ENCODE measurements around the gene KCNC3. TPM values are rescaled to one million over a fixed set of nuclear protein-coding genes. Genes with fewer than 3 reads are reported as not detected.

KCNC3 gene
- polyA plus RNA-seq, 1 donor from 2014 or later, result 0.97 TPM

DNA sequence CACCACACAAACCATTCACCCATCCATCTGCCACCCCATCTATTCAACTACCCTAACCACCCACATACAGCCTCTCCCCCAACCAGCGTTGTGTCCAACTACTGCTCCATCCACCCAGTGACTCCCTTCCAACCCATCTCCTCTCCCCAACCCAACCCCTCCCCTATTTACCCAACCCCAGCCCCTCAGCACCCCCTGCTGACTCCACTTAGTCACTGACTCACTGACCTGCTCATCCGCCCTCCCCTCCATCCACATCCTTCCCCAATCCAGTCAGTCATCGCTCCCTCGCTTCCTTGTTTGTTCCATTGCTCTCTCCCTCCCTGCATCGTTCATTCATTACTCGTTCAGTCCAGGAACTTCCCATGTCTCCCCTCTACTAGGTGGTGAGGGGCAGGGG, 39.2 kb downstream of the KCNC3 start:
- no peaks in the 10 kb centered on the region for H3K79me2 ChIP-seq (replicated peaks; ENCODE audit: insufficient read depth, low read length)
- H3F3A ChIP-seq (ENCODE audit: insufficient read depth, low read length, poor library complexity, severe bottlenecking), result no peaks in the 10 kb centered on the region
- H3K36me3 ChIP-seq (ENCODE audit: insufficient read depth, low read length), result no peaks in the 10 kb centered on the region
- H4K20me1 ChIP-seq (ENCODE audit: insufficient read depth), result no peaks in the 10 kb centered on the region
- no peaks in the 10 kb centered on the region for H3K9me3 ChIP-seq (ENCODE audit: low read length)
- no peak overlapping the region for H3K9ac ChIP-seq (ENCODE audit: low read length)
- H3K27me3 ChIP-seq (ENCODE audit: insufficient read depth, low read depth, low read length), result no peaks in the 10 kb centered on the region
- no peak overlapping the region for H3K4me2 ChIP-seq (ENCODE audit: low read length)
- no peak overlapping the region for H3K4me3 ChIP-seq (ENCODE audit: low read length)
- no peak overlapping the region for H3K27ac ChIP-seq (ENCODE audit: low read length)
- H2AFZ ChIP-seq (ENCODE audit: low read depth, low read length), result no peak overlapping the region
- no peak for TF ChIP-seq EP300 (conservative IDR thresholded peaks at IDR 0.05; ENCODE audit: poor library complexity, severe bottlenecking)
- TF ChIP-seq, protein P1, sequence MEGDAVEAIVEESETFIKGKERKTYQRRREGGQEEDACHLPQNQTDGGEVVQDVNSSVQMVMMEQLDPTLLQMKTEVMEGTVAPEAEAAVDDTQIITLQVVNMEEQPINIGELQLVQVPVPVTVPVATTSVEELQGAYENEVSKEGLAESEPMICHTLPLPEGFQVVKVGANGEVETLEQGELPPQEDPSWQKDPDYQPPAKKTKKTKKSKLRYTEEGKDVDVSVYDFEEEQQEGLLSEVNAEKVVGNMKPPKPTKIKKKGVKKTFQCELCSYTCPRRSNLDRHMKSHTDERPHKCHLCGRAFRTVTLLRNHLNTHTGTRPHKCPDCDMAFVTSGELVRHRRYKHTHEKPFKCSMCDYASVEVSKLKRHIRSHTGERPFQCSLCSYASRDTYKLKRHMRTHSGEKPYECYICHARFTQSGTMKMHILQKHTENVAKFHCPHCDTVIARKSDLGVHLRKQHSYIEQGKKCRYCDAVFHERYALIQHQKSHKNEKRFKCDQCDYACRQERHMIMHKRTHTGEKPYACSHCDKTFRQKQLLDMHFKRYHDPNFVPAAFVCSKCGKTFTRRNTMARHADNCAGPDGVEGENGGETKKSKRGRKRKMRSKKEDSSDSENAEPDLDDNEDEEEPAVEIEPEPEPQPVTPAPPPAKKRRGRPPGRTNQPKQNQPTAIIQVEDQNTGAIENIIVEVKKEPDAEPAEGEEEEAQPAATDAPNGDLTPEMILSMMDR (IDR thresholded peaks at IDR 0.05; ENCODE audit: poor library complexity, severe bottlenecking), result no peak
- TF ChIP-seq POLR2AphosphoS5 (IDR thresholded peaks at IDR 0.05), result no peak
- no peak for TF ChIP-seq EZH2 (IDR thresholded peaks at IDR 0.05; ENCODE audit: borderline replicate concordance, insufficient read depth, low read length, poor library complexity, severe bottlenecking)
- TF ChIP-seq, protein P2, sequence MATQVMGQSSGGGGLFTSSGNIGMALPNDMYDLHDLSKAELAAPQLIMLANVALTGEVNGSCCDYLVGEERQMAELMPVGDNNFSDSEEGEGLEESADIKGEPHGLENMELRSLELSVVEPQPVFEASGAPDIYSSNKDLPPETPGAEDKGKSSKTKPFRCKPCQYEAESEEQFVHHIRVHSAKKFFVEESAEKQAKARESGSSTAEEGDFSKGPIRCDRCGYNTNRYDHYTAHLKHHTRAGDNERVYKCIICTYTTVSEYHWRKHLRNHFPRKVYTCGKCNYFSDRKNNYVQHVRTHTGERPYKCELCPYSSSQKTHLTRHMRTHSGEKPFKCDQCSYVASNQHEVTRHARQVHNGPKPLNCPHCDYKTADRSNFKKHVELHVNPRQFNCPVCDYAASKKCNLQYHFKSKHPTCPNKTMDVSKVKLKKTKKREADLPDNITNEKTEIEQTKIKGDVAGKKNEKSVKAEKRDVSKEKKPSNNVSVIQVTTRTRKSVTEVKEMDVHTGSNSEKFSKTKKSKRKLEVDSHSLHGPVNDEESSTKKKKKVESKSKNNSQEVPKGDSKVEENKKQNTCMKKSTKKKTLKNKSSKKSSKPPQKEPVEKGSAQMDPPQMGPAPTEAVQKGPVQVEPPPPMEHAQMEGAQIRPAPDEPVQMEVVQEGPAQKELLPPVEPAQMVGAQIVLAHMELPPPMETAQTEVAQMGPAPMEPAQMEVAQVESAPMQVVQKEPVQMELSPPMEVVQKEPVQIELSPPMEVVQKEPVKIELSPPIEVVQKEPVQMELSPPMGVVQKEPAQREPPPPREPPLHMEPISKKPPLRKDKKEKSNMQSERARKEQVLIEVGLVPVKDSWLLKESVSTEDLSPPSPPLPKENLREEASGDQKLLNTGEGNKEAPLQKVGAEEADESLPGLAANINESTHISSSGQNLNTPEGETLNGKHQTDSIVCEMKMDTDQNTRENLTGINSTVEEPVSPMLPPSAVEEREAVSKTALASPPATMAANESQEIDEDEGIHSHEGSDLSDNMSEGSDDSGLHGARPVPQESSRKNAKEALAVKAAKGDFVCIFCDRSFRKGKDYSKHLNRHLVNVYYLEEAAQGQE (IDR thresholded peaks at IDR 0.05; ENCODE audit: borderline replicate concordance), result no peak
- TF ChIP-seq RAD21 (conservative IDR thresholded peaks at IDR 0.05), result no peak
- no peak for TF ChIP-seq MXI1 (conservative IDR thresholded peaks at IDR 0.05; ENCODE audit: poor library complexity, severe bottlenecking)
- no peak for TF ChIP-seq TAF1 (IDR thresholded peaks at IDR 0.05; ENCODE audit: low read depth)
- no peak for TF ChIP-seq SMC3 (conservative IDR thresholded peaks at IDR 0.05; ENCODE audit: poor library complexity)
- no peaks in the 10 kb centered on the region for H3K9me2 ChIP-seq (ENCODE audit: insufficient read depth, low read length)

DNA sequence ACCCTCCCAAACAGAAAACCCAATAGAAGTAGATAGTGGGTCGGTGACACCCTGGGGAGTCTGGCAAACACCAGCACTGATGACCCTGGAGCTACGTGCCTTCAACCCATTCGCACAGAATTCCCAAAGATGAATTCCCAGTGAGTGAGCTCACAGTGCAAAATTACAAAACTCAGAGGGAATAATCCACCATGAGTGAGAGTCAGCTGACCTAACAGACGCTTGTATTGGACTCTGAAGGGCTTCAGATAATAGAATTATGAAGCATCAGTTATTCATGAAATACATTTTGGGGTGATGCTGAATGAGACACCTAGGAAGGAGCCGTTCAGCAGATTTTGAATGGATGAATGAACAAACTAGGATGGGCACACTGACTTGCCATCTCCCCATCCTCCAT, 40.2 kb downstream of the KCNC3 start:
- TF ChIP-seq RAD21 (conservative IDR thresholded peaks at IDR 0.05) (no peak), SMC3 (conservative IDR thresholded peaks at IDR 0.05; ENCODE audit: poor library complexity) (no peak), EP300 (conservative IDR thresholded peaks at IDR 0.05; ENCODE audit: poor library complexity, severe bottlenecking) (no peak), POLR2AphosphoS5 (IDR thresholded peaks at IDR 0.05) (no peak), TAF1 (IDR thresholded peaks at IDR 0.05; ENCODE audit: low read depth) (no peak), EZH2 (IDR thresholded peaks at IDR 0.05; ENCODE audit: borderline replicate concordance, insufficient read depth, low read length, poor library complexity, severe bottlenecking) (no peak), MXI1 (conservative IDR thresholded peaks at IDR 0.05; ENCODE audit: poor library complexity, severe bottlenecking) (no peak)
- TF ChIP-seq, protein P1 (IDR thresholded peaks at IDR 0.05; ENCODE audit: poor library complexity, severe bottlenecking), result no peak
- TF ChIP-seq, protein P2 (IDR thresholded peaks at IDR 0.05; ENCODE audit: borderline replicate concordance), result no peak
- H3K4me2 ChIP-seq (ENCODE audit: low read length), result no peak overlapping the region
- H3K27me3 ChIP-seq (ENCODE audit: insufficient read depth, low read depth, low read length), result no peaks in the 10 kb centered on the region
- H3K36me3 ChIP-seq (ENCODE audit: insufficient read depth, low read length), result no peaks in the 10 kb centered on the region
- H4K20me1 ChIP-seq (ENCODE audit: insufficient read depth), result no peaks in the 10 kb centered on the region
- no peak overlapping the region for H3K27ac ChIP-seq (ENCODE audit: low read length)
- no peak overlapping the region for H2AFZ ChIP-seq (ENCODE audit: low read depth, low read length)
- H3F3A ChIP-seq (ENCODE audit: insufficient read depth, low read length, poor library complexity, severe bottlenecking), result no peaks in the 10 kb centered on the region
- H3K79me2 ChIP-seq (replicated peaks; ENCODE audit: insufficient read depth, low read length), result no peaks in the 10 kb centered on the region
- no peak overlapping the region for H3K9ac ChIP-seq (ENCODE audit: low read length)
- H3K9me2 ChIP-seq (ENCODE audit: insufficient read depth, low read length), result no peaks in the 10 kb centered on the region
- no peak overlapping the region for H3K4me3 ChIP-seq (ENCODE audit: low read length)
- H3K9me3 ChIP-seq (ENCODE audit: low read length), result no peaks in the 10 kb centered on the region
